ENCODE measurements around the gene GOLGA8R.
"Not testable (repeated sequence)": the region's sequence is repeated elsewhere in the genome, so short reads cannot be mapped to it uniquely, and the experiment has no call there.

The GOLGA8R gene

GRCh38 chr15:30367246-30367645 lies 46.8 kb downstream of the GOLGA8R start:
- POLR2A ChIA-PET (ENCODE audit: low non-redundant PET); DNase-seq (ENCODE audit: low spot score); H3K27ac ChIP-seq; CTCF ChIA-PET: not testable (repeated sequence)

- DNase-seq (ENCODE audit: low spot score); H3K27ac ChIP-seq; POLR2A ChIA-PET (ENCODE audit: low non-redundant PET); CTCF ChIA-PET: not testable (repeated sequence)
Measured at GRCh38 chr15:30361404-30361803, 52.7 kb downstream of the GOLGA8R start.

GRCh38 chr15:30360990-30361389 lies 53.1 kb downstream of the GOLGA8R start:
- DNase-seq (ENCODE audit: low spot score); CTCF ChIA-PET; H3K27ac ChIP-seq; POLR2A ChIA-PET (ENCODE audit: low non-redundant PET): not testable (repeated sequence)

GRCh38 chr15:30355043-30355442 lies 59.0 kb downstream of the GOLGA8R start:
- POLR2A ChIA-PET (ENCODE audit: low non-redundant PET); DNase-seq (ENCODE audit: low spot score); CTCF ChIA-PET; H3K27ac ChIP-seq: not testable (repeated sequence)

All from RWPE1 (cell line).